Measurements from ENCODE around the gene SOWAHC. TPM values are rescaled to one million over a fixed set of nuclear protein-coding genes. Genes with fewer than 3 reads are reported as not detected.

SOWAHC gene
- polyA plus RNA-seq, 1 donor from 2014 or later = 5.8 TPM

DNA sequence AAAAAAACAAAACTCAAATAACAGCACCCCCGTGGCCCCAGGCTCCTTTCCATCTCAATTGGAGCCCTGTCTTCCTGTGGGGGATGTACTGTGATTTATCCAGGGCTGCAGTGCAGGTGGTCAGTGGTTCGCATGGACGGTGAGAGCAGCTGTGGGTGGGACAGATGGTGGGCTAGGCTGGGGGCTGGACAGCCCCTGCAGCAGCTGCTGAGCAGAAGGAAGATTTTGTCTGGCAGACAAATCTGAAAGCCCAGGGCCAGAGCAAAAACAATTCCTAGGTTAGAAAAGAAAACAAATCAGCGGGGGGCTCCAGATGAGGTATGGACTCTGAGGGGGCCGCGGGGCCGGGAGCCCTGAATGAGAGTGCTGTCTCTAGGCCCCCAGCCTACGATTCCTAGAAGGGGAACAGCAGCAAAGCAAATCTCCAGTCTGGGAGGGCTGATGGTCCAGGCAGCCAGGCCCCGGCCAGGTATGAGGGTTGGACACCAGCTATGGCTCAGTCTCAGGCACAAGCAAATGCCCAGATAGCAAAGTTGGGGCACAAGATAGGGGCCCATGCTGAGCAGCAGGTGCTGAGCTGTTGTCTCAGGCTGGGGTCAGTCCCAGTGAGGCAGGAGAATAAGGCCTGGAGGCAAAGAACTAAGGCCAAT, 45.4 kb downstream of the SOWAHC start:
- no peaks in the 10 kb centered on the region for H3K9me2 ChIP-seq (ENCODE audit: insufficient read depth, low read length)
- H3K79me2 ChIP-seq (replicated peaks; ENCODE audit: insufficient read depth, low read length) = no peaks in the 10 kb centered on the region
- H3K27ac ChIP-seq (ENCODE audit: low read length) = no peak overlapping the region
- H4K20me1 ChIP-seq (ENCODE audit: insufficient read depth) = no peaks in the 10 kb centered on the region
- no peaks in the 10 kb centered on the region for H3F3A ChIP-seq (ENCODE audit: insufficient read depth, low read length, poor library complexity, severe bottlenecking)
- no peak overlapping the region for H2AFZ ChIP-seq (ENCODE audit: low read depth, low read length)
- TF ChIP-seq EP300 (conservative IDR thresholded peaks at IDR 0.05; ENCODE audit: poor library complexity, severe bottlenecking) (no peak), MXI1 (conservative IDR thresholded peaks at IDR 0.05; ENCODE audit: poor library complexity, severe bottlenecking) (no peak), SMC3 (conservative IDR thresholded peaks at IDR 0.05; ENCODE audit: poor library complexity) (no peak), POLR2AphosphoS5 (IDR thresholded peaks at IDR 0.05) (no peak), EZH2 (IDR thresholded peaks at IDR 0.05; ENCODE audit: borderline replicate concordance, insufficient read depth, low read length, poor library complexity, severe bottlenecking) (no peak), TAF1 (IDR thresholded peaks at IDR 0.05; ENCODE audit: low read depth) (no peak), RAD21 (conservative IDR thresholded peaks at IDR 0.05) (no peak)
- TF ChIP-seq, protein P1, sequence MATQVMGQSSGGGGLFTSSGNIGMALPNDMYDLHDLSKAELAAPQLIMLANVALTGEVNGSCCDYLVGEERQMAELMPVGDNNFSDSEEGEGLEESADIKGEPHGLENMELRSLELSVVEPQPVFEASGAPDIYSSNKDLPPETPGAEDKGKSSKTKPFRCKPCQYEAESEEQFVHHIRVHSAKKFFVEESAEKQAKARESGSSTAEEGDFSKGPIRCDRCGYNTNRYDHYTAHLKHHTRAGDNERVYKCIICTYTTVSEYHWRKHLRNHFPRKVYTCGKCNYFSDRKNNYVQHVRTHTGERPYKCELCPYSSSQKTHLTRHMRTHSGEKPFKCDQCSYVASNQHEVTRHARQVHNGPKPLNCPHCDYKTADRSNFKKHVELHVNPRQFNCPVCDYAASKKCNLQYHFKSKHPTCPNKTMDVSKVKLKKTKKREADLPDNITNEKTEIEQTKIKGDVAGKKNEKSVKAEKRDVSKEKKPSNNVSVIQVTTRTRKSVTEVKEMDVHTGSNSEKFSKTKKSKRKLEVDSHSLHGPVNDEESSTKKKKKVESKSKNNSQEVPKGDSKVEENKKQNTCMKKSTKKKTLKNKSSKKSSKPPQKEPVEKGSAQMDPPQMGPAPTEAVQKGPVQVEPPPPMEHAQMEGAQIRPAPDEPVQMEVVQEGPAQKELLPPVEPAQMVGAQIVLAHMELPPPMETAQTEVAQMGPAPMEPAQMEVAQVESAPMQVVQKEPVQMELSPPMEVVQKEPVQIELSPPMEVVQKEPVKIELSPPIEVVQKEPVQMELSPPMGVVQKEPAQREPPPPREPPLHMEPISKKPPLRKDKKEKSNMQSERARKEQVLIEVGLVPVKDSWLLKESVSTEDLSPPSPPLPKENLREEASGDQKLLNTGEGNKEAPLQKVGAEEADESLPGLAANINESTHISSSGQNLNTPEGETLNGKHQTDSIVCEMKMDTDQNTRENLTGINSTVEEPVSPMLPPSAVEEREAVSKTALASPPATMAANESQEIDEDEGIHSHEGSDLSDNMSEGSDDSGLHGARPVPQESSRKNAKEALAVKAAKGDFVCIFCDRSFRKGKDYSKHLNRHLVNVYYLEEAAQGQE (IDR thresholded peaks at IDR 0.05; ENCODE audit: borderline replicate concordance) = no peak
- TF ChIP-seq, protein P2, sequence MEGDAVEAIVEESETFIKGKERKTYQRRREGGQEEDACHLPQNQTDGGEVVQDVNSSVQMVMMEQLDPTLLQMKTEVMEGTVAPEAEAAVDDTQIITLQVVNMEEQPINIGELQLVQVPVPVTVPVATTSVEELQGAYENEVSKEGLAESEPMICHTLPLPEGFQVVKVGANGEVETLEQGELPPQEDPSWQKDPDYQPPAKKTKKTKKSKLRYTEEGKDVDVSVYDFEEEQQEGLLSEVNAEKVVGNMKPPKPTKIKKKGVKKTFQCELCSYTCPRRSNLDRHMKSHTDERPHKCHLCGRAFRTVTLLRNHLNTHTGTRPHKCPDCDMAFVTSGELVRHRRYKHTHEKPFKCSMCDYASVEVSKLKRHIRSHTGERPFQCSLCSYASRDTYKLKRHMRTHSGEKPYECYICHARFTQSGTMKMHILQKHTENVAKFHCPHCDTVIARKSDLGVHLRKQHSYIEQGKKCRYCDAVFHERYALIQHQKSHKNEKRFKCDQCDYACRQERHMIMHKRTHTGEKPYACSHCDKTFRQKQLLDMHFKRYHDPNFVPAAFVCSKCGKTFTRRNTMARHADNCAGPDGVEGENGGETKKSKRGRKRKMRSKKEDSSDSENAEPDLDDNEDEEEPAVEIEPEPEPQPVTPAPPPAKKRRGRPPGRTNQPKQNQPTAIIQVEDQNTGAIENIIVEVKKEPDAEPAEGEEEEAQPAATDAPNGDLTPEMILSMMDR (IDR thresholded peaks at IDR 0.05; ENCODE audit: poor library complexity, severe bottlenecking) = no peak
- no peaks in the 10 kb centered on the region for H3K36me3 ChIP-seq (ENCODE audit: insufficient read depth, low read length)
- no peak overlapping the region for H3K4me2 ChIP-seq (ENCODE audit: low read length)
- no peaks in the 10 kb centered on the region for H3K9me3 ChIP-seq (ENCODE audit: low read length)
- no peak overlapping the region for H3K4me3 ChIP-seq (ENCODE audit: low read length)
- H3K9ac ChIP-seq (ENCODE audit: low read length) = no peak overlapping the region
- no peaks in the 10 kb centered on the region for H3K27me3 ChIP-seq (ENCODE audit: insufficient read depth, low read depth, low read length)

DNA sequence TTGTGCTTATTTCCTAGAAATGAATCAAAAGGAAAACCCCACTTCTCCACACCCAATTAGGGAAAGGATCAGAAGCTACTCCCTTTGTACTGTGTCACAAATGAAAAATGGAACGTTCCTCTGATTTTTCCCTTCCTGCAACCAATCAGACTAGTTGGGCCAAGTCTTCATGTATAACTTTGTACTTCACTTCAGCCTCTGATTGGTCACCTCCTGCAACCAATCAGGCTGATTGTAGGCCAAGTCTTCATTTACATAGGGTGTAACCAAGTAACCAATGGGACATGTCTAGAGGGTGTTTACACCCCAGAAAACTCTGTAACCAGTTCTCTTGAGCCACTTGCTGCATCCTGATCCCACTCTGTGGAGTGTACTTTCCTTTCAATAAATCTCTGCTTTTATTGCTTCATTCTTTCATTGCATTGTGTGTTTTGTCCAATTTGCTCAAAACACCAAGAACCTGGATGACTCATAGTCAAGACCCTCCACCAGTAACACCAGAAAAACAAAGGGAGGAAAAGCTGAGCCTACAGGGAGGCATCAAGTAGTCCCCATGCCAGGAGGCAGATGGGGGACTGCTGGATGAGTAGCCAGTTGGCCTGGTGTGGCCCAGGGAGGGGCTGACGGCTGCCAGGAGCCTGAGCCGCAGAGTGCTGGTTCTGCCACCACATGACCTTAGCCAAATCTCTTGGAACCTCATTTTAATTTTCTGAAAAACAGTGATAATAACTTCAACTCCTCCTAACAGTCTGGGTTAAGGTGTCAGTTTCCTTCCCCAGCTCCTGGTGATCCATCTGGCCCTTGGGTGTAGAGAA, 46.1 kb downstream of the SOWAHC start:
- H3K27me3 ChIP-seq (ENCODE audit: insufficient read depth, low read depth, low read length) = no peaks in the 10 kb centered on the region
- no peaks in the 10 kb centered on the region for H3F3A ChIP-seq (ENCODE audit: insufficient read depth, low read length, poor library complexity, severe bottlenecking)
- no peak overlapping the region for H3K4me2 ChIP-seq (ENCODE audit: low read length)
- H3K36me3 ChIP-seq (ENCODE audit: insufficient read depth, low read length) = no peaks in the 10 kb centered on the region
- no peaks in the 10 kb centered on the region for H3K9me3 ChIP-seq (ENCODE audit: low read length)
- no peaks in the 10 kb centered on the region for H4K20me1 ChIP-seq (ENCODE audit: insufficient read depth)
- no peak overlapping the region for H3K9ac ChIP-seq (ENCODE audit: low read length)
- H2AFZ ChIP-seq (ENCODE audit: low read depth, low read length) = no peak overlapping the region
- TF ChIP-seq, protein P2 (IDR thresholded peaks at IDR 0.05; ENCODE audit: poor library complexity, severe bottlenecking) = no peak
- no peak for TF ChIP-seq TAF1 (IDR thresholded peaks at IDR 0.05; ENCODE audit: low read depth)
- no peak for TF ChIP-seq RAD21 (conservative IDR thresholded peaks at IDR 0.05)
- H3K4me3 ChIP-seq (ENCODE audit: low read length) = no peak overlapping the region
- H3K79me2 ChIP-seq (replicated peaks; ENCODE audit: insufficient read depth, low read length) = no peaks in the 10 kb centered on the region
- no peaks in the 10 kb centered on the region for H3K9me2 ChIP-seq (ENCODE audit: insufficient read depth, low read length)
- no peak overlapping the region for H3K27ac ChIP-seq (ENCODE audit: low read length)
